Heart right ventricle (tissue), 16 donors: ENCODE results near the gene BFAR. TPM values are rescaled to one million over a fixed set of nuclear protein-coding genes. Genes with fewer than 3 reads are reported as not detected.
"Not testable (repeated sequence)": the region's sequence is repeated elsewhere in the genome, so short reads cannot be mapped to it uniquely, and the experiment has no call there.

Experiments
- ATAC-seq, 8 donors: fragments of 200-7000 bp; cut with Tn5 transposase; one replicate each; pipeline ENCODE4 v1.9.1; 2020; ENCODE audit warnings: mild to moderate bottlenecking in 8 of 8, moderate library complexity in 8 of 8, moderate number of reproducible peaks in 1 of 8
- DNase-seq, 2 donors: peaks; one replicate each; pipeline ENCODE4 v3.0.0-alpha.2; 2020
- H3K27ac ChIP-seq, 10 donors: fragments of 200-600 bp; sonication (generic) in 2 of 10; one replicate each; pipeline versions ENCODE4 v1.5.0 to v1.8.0; 2020 to 2022; ENCODE audit warnings: mild to moderate bottlenecking in 3 of 10
- H3K27me3 ChIP-seq, 7 donors: fragments of 200-600 bp; one replicate each; pipeline ENCODE4 v1.8.0; 2021 to 2022; ENCODE audit warnings: mild to moderate bottlenecking in 2 of 7
- H3K36me3 ChIP-seq, 9 donors: fragments of 200-600 bp; sonication (generic) in 1 of 9; one replicate each; pipeline versions ENCODE4 v1.5.0 to v1.8.0; 2020 to 2022; ENCODE audit warnings: mild to moderate bottlenecking in 2 of 9
- H3K4me1 ChIP-seq, 9 donors: fragments of 200-600 bp; sonication (generic) in 1 of 9; one replicate each; pipeline versions ENCODE4 v1.5.0 to v1.8.0; 2020 to 2022; ENCODE audit warnings: mild to moderate bottlenecking in 4 of 9
- H3K4me3 ChIP-seq, 10 donors: fragments of 200-600 bp; sonication (generic) in 2 of 10; one replicate each; pipeline versions ENCODE4 v1.5.0 to v1.8.0; 2020 to 2022; ENCODE audit warnings: mild to moderate bottlenecking in 7 of 10, moderate library complexity in 2 of 10
- H3K9me3 ChIP-seq, 11 donors: fragments of 200-600 bp in 10 of 11; sonication (generic) in 2 of 11; one replicate each; pipeline versions ENCODE4 v1.5.0 to v1.8.0; 2013 to 2022; ENCODE audit warnings: mild to moderate bottlenecking in 2 of 11, control low read depth in 1 of 11, moderate library complexity in 1 of 11
- CTCF ChIP-seq, 9 donors: fragments of 200-600 bp; sonication (generic) in 2 of 9; IDR thresholded peaks; one replicate each; pipeline versions ENCODE4 v1.5.0 to v1.8.0; 2021 to 2022; ENCODE audit warnings: antibody characterized with exemption in 9 of 9, mild to moderate bottlenecking in 5 of 9, moderate library complexity in 1 of 9
- WGBS, 2 donors: extraction: QIAGEN DNeasy Blood & Tissue Kit; methylation state at CpG; one replicate each; pipeline ENCODE4 v1.1.7; 2013; ENCODE audit warnings: inconsistent platforms in 1 of 2; 5-methylcytosine and 5-hydroxymethylcytosine counted together
- intact Hi-C, 10 donors: fragments of 100-400 bp; cut with DNase I; formaldehyde crosslinking; loops; one replicate each; pipeline versions ENCODE4 v1.11.1 to v1.14.2; 2022
- polyA plus RNA-seq, 2 donors: library from polyadenylated mRNA; stranded (reverse); fragments of 200-250 nt; gene quantifications; one replicate each; pipeline ENCODE4 v1.2.3, GENCODE V29; 2013
- total RNA-seq, 10 donors: library from RNA; stranded (reverse); fragmentation: NEBNext Ultra II Directional in 3 of 10; extraction: Animal tissue kit (Norgen Biotek cat#: 25700) in 3 of 10; gene quantifications; one replicate each; pipeline versions ENCODE4 v1.2.1 to v1.2.4, GENCODE V29; 2021 to 2023
- donor health status: Arrhythmogenic right ventricular cardiomyopathy.
- donor health status: ischemic (EF 13 %, LVEDD 7.1; RV severe dilation, severe dysfunction).
- donor health status: healthy with polysubstance abuse.
- donor health status: DM: no; HTN: yes; CAD: no.
- donor health status: DM: no; HTN: no; CAD: no.
- donor health status: ischemic (EF 25% LVEDD 6.9; RV normal size, moderate dysfunction).
- donor health status: ischemic (EF 25% LVEDD 5.7; RV mildly dilated, moderate dysfunction).
- donor health status: healthy.
- donor health status: DM: yes; HTN: yes; CAD: no.
- donor health status: Ischemic cardiomyopathy.
- donor health status: ischemic (EF 35%, LVEDD 5.7; RV mildly dilated, moderate dysfunction).
- donor health status: nonischemic (EF 11% LVEDD 7.7; RV severe dilation, severe dysfunction).
- donor health status: DM: yes; HTN: yes; CAD: no.
- donor health status: PGD.
- donor health status: ischemic (EF 29% LVEDD 5.4; RV normal size, mild dysfunction).
- donor health status: nonischemic (EF 23%, LVEDD 6.1; RV moderate dilation, normal function).

Gene BFAR
- total and polyA plus RNA-seq, 12 donors: 21.7 to 42.5 (median 34.9) TPM

- intact Hi-C loops: no loop called here
- 58 to 59% methylated on average over 7 of the region's 7 CpGs for WGBS, 2 donors
Measured at GRCh38 chr16:14672403-14672971, 39.7 kb downstream of the BFAR start.

GRCh38 chr16:14676633-14677032, 43.9 kb downstream of the BFAR start:
- peaks cover 0 to 18% (median 0%) of the 10 kb centered on the region in 7 donors for H3K27me3 ChIP-seq
- H3K9me3 ChIP-seq: no peaks in the 10 kb centered on the region
- no peak overlapping the region for H3K4me3 ChIP-seq
- no peaks in the 10 kb centered on the region for H3K36me3 ChIP-seq
- WGBS, 2 donors: 90 to 91% methylated on average over 3 of the region's 3 CpGs
- ATAC-seq (no peak), DNase-seq (no peak)
- TF ChIP-seq CTCF (IDR thresholded peaks at IDR 0.05): no peak
- intact Hi-C loops: no loop called here
- no peak overlapping the region for H3K27ac ChIP-seq
- H3K4me1 ChIP-seq: no peaks in the 10 kb centered on the region

More at GRCh38 chr16:14672403-14672971, 39.7 kb downstream of the BFAR start:
- no peak for TF ChIP-seq CTCF (IDR thresholded peaks at IDR 0.05)
- no peak overlapping the region for H3K4me3 ChIP-seq
- peaks cover 0 to 12% (median 0%) of the 10 kb centered on the region in 7 donors for H3K27me3 ChIP-seq
- no peaks in the 10 kb centered on the region for H3K9me3 ChIP-seq
- ATAC-seq: no peak
- no peaks in the 10 kb centered on the region for H3K4me1 ChIP-seq
- DNase-seq: no peak
- no peak overlapping the region for H3K27ac ChIP-seq
- peaks cover 0 to 25% (median 9%) of the 10 kb centered on the region in 9 donors for H3K36me3 ChIP-seq

GRCh38 chr16:14677627-14678026, 44.9 kb downstream of the BFAR start:
- DNase-seq (no peak), ATAC-seq (no peak)
- 96 to 97% methylated on average over 5 of the region's 5 CpGs for WGBS, 2 donors
- Histone ChIP-seq H3K27ac (no peak overlapping the region), H3K4me1 (no peaks in the 10 kb centered on the region), H3K9me3 (no peaks in the 10 kb centered on the region), H3K4me3 (no peak overlapping the region), H3K36me3 (no peaks in the 10 kb centered on the region), H3K27me3 (peaks cover 0 to 18% (median 0%) of the 10 kb centered on the region in 7 donors)
- TF ChIP-seq CTCF (IDR thresholded peaks at IDR 0.05): no peak
- intact Hi-C loops: no loop called here

- intact Hi-C loops: no loop called here
- no peak for DNase-seq
- no peaks in the 10 kb centered on the region for H3K36me3 ChIP-seq
- no peak overlapping the region for H3K4me3 ChIP-seq
- no peak overlapping the region for H3K27ac ChIP-seq
- H3K4me1 ChIP-seq: no peaks in the 10 kb centered on the region
- WGBS, 2 donors: 79% methylated on average over 11 of the region's 11 CpGs
- H3K9me3 ChIP-seq: no peaks in the 10 kb centered on the region
- ATAC-seq: no peak
- peaks cover 0 to 18% (median 0%) of the 10 kb centered on the region in 7 donors for H3K27me3 ChIP-seq
- TF ChIP-seq CTCF (IDR thresholded peaks at IDR 0.05): no peak
Measured at GRCh38 chr16:14678748-14679497, 46.2 kb downstream of the BFAR start.

GRCh38 chr16:14680396-14680795, 47.6 kb downstream of the BFAR start:
- DNase-seq, intact Hi-C loops, H3K4me1 ChIP-seq, H3K27ac ChIP-seq, ATAC-seq, H3K9me3 ChIP-seq, H3K36me3 ChIP-seq, H3K4me3 ChIP-seq: not testable (repeated sequence)
- 83 to 85% methylated on average over 7 of the region's 7 CpGs for WGBS, 2 donors
- H3K27me3 ChIP-seq: peaks cover 0 to 14% (median 0%) of the 10 kb centered on the region in 7 donors
